NCI-H82 (cell line): ENCODE measurements around the gene PCSK4.
"Not testable (repeated sequence)": the region's sequence is repeated elsewhere in the genome, so short reads cannot be mapped to it uniquely, and the experiment has no call there.

ENCODE experiments used
- DNase-seq: peaks from one replicate; lab custom pipeline; 2025; lab: John Stamatoyannopoulos, UW

The PCSK4 gene

GRCh38 chr19:1453525-1454364 lies 36.4 kb downstream of the PCSK4 start:
- peak; percentile 88 for DNase-seq

- peak; percentile 44 for DNase-seq
Observed at GRCh38 chr19:1452802-1453524, 37.2 kb downstream of the PCSK4 start.

GRCh38 chr19:1451916-1452801 lies 38.0 kb downstream of the PCSK4 start:
- DNase-seq = no peak

- no peak for DNase-seq
Observed at GRCh38 chr19:1450735-1451731, 39.1 kb downstream of the PCSK4 start.

GRCh38 chr19:1449467-1450442 lies 40.4 kb downstream of the PCSK4 start, which contains the start of gene APC2:
TSS of gene APC2 (plus strand) at chr19:1450121. CDS start at chr19:1453002, 2,881 bp downstream.
- peak; percentile 87 for DNase-seq

GRCh38 chr19:1447944-1448343 lies 42.2 kb downstream of the PCSK4 start:
- no peak for DNase-seq

- DNase-seq = no peak
Observed at GRCh38 chr19:1447504-1447903, 42.6 kb downstream of the PCSK4 start.

- DNase-seq = peak; percentile 26
Observed at GRCh38 chr19:1446713-1447481, 43.3 kb downstream of the PCSK4 start.

GRCh38 chr19:1445932-1446712 lies 44.0 kb downstream of the PCSK4 start:
- DNase-seq = peak; percentile 74

GRCh38 chr19:1445185-1445931 lies 44.8 kb downstream of the PCSK4 start:
- peak; percentile 70 for DNase-seq

GRCh38 chr19:1441677-1442438 lies 48.3 kb downstream of the PCSK4 start:
- DNase-seq = no peak

- no peak for DNase-seq
Observed at GRCh38 chr19:1441022-1441426, 49.1 kb downstream of the PCSK4 start.

GRCh38 chr19:1440418-1440801 lies 49.7 kb downstream of the PCSK4 start:
- no peak for DNase-seq

- DNase-seq = not testable (repeated sequence)
Observed at GRCh38 chr19:1439525-1440417, 50.4 kb downstream of the PCSK4 start.

- DNase-seq = no peak
Observed at GRCh38 chr19:1438933-1439354, 51.2 kb downstream of the PCSK4 start.
